ENCODE measurements around the gene SLC10A2. TPM values are rescaled to one million over a fixed set of nuclear protein-coding genes. Genes with fewer than 3 reads are reported as not detected.

The SLC10A2 gene
- polyA plus RNA-seq, 3 donors from 2014 or later: not detected

DNA sequence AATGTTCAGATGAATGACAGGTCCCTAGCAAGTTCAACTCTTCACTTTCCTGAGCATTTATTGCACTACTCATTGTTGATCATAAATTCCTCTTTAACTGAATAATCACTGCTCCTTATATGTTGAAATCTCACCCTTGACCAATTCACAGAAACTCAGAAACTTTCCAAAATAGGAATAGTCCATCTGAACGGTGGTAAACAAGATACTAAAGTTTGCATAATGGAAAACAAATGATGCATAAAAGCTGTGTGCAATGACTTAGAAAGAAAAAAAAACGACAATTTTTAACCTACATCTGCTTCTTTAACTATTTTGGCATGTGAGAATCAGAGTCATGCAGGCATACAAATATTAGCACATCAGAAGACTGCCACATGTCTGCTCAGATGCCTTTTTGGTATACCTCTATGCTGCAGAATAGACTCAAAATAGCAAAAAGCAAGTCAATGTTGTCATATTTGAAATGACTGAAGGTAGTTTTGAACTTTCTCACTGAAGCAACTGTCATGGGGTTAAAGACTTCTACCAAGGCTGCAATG is 34.8 kb downstream of the SLC10A2 start:
- no peaks in the 10 kb centered on the region for H3K36me3 Mint-ChIP-seq
- H3K4me3 Mint-ChIP-seq: no peak overlapping the region
- H3K27ac Mint-ChIP-seq: no peak overlapping the region
- peaks cover 5 to 20% (median 10%) of the 10 kb centered on the region in 6 donors for H3K9me3 Mint-ChIP-seq
- no peaks in the 10 kb centered on the region for H3K27me3 Mint-ChIP-seq (ENCODE audit: low read depth in 3 of 3)
- no peaks in the 10 kb centered on the region for H3K4me1 Mint-ChIP-seq
- no peak for DNase-seq

DNA sequence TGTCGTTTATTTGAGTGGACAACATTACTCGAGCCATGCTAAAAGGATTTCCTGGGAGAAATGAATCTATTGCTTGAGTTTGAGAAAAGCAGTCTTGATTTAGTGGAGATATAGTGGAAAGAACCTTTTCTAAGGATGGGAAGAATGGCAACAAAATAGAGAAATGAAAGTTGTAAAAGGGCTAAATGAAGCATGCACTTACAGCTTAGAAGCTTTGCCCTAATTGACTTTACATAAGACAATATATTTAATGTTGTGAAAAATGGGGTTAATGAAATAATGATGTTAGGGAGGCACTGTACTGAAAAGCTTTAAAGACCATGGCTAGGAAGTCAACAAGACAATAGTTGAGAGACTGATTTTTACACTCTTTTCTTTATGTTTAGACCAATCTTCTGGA is 35.4 kb downstream of the SLC10A2 start:
- Mint-ChIP-seq H3K27me3 (ENCODE audit: low read depth in 3 of 3) (no peaks in the 10 kb centered on the region), H3K4me1 (no peaks in the 10 kb centered on the region), H3K9me3 (peaks cover 5 to 21% (median 12%) of the 10 kb centered on the region in 6 donors), H3K36me3 (no peaks in the 10 kb centered on the region), H3K4me3 (no peak overlapping the region), H3K27ac (no peak overlapping the region)
- no peak for DNase-seq

DNA sequence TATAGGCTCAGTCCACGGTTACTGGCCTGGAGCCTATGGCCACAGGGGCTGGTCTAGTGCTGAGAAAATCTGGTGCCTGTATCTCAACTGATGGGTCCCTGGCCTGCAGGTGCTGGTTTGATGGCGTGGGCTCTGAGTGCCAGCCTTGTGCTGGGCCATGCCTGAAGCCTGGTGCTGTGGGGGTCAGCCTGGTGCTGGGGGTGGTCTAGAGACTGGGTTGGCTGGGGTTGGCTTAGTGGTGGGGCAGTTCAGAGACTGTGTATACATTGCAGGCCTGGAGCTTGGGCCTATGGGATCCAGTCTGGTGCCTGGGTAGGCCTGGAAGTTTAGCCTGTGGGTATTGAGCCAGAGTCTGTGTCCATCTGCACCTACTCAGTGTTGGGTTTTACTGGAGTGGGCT is 36.4 kb downstream of the SLC10A2 start:
- no peaks in the 10 kb centered on the region for H3K27me3 Mint-ChIP-seq (ENCODE audit: low read depth in 3 of 3)
- no peak for DNase-seq
- no peaks in the 10 kb centered on the region for H3K4me1 Mint-ChIP-seq
- no peaks in the 10 kb centered on the region for H3K36me3 Mint-ChIP-seq
- H3K4me3 Mint-ChIP-seq: no peak overlapping the region
- H3K27ac Mint-ChIP-seq: no peak overlapping the region
- peaks cover 5 to 25% (median 14%) of the 10 kb centered on the region in 6 donors for H3K9me3 Mint-ChIP-seq

DNA sequence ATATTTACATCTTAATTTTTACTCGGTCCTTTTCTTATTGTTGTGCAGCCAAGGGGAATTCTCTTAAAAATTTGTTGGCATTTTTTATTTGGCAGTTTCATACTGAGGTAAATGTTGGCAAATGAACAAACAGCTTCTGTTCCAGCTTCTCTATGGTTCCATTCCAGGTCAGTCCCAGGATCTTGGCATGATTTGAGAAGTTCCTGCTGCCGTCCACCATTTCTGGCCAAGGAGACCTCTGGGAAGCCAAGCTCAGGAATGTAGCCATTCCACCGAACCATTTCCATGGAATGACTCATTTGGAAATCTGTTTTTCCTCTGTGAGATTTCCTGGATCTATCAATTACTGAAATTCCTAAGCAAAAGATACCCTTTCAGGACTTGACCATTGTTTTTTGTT is 43.9 kb downstream of the SLC10A2 start:
- no peak overlapping the region for H3K27ac Mint-ChIP-seq
- no peak for DNase-seq
- H3K9me3 Mint-ChIP-seq: peaks cover 2 to 20% (median 9%) of the 10 kb centered on the region in 6 donors
- H3K27me3 Mint-ChIP-seq (ENCODE audit: low read depth in 3 of 3): peaks cover 0 to 4% (median 0%) of the 10 kb centered on the region in 3 donors
- H3K36me3 Mint-ChIP-seq: no peaks in the 10 kb centered on the region
- H3K4me3 Mint-ChIP-seq: no peak overlapping the region
- no peaks in the 10 kb centered on the region for H3K4me1 Mint-ChIP-seq

DNA sequence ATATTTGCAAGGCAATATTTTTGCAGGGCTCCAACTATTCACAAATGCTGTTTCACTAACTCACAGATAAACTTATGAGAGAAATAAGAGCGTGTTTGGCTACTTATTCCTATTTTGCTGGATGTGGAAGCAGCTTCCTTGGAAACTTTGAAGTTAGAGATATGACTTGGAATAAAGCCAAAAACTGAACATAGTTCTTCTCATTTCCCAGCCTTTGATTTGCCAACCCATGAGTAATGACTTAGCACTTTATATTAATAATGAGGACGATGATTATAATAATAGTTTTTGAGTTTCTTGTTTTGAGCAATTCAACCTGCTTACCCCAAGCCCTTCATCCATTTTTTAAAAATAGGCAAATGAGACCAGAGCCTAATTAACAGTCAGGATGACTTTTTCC is 47.7 kb downstream of the SLC10A2 start:
- H3K4me3 Mint-ChIP-seq: no peak overlapping the region
- no peaks in the 10 kb centered on the region for H3K36me3 Mint-ChIP-seq
- H3K4me1 Mint-ChIP-seq: no peaks in the 10 kb centered on the region
- no peak overlapping the region for H3K27ac Mint-ChIP-seq
- peaks cover 0 to 4% (median 2%) of the 10 kb centered on the region in 3 donors for H3K27me3 Mint-ChIP-seq (ENCODE audit: low read depth in 3 of 3)
- peaks cover 0 to 3% (median 0%) of the 10 kb centered on the region in 6 donors for H3K9me3 Mint-ChIP-seq
- no peak for DNase-seq

DNA sequence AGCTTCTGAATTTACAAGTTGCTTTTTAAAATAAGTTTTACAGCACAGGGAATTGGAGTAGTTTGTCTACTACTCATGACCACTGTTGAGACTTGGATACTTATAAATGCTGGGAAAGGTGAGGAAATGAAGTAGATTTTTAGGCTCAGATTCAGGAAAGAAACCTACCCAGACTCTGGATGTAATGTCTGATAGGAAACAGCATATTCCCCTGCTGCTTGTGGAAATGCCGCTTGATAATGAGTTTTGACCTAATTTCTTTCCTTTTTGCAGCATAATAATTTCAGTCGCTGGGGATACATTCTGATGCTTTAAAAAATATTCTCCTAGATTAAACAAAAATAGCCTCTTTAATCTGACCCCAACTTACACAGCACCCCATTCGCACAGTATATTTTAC is 53.6 kb downstream of the SLC10A2 start:
- Mint-ChIP-seq H3K9me3 (peaks cover 0 to 3% (median 0%) of the 10 kb centered on the region in 6 donors), H3K4me1 (no peaks in the 10 kb centered on the region), H3K27ac (no peak overlapping the region), H3K27me3 (ENCODE audit: low read depth in 3 of 3) (peaks cover 2 to 9% (median 2%) of the 10 kb centered on the region in 3 donors), H3K4me3 (no peak overlapping the region), H3K36me3 (no peaks in the 10 kb centered on the region)
- DNase-seq: no peak

DNA sequence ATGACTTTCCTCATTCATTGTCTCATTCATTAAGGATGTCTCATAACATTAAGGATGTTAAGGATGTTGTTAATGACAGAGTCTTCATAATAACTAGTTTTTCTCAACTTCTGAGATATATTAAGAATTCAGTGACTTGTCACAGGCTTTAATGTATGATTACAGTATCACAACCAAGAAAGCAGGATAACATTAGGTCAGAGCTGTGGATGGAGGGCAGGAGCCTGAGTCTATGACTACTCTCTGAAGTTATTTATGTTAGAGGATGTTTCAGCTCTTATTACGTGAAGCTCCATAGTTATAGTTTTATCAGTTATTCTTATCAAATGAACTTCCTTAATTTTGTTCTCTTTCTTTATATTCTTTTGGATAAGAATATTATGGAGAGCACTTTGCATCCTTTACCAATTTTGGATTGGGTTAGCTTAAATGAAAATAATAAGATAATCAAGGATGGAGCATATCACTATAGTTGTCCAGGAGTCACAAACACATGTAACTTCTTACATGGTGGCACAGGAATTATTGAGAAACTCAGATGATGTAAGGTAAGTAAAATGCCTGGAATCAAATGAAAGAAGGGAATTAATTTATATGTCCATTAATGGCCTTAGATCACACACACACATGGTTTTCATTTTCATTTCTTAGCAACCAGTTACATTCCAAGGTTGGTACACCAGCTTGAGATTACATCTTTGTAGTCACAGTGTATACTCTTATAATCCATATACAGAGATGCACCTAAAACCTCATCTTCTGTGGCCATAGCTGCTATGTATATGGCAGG is 57.0 kb downstream of the SLC10A2 start:
- no peak for DNase-seq
- Mint-ChIP-seq H3K27ac (no peak overlapping the region), H3K9me3 (peaks cover 0 to under 1% (median 0%) of the 10 kb centered on the region in 6 donors), H3K4me3 (no peak overlapping the region), H3K27me3 (ENCODE audit: low read depth in 3 of 3) (peaks cover 2 to 5% (median 2%) of the 10 kb centered on the region in 3 donors), H3K4me1 (no peaks in the 10 kb centered on the region), H3K36me3 (no peaks in the 10 kb centered on the region)

DNA sequence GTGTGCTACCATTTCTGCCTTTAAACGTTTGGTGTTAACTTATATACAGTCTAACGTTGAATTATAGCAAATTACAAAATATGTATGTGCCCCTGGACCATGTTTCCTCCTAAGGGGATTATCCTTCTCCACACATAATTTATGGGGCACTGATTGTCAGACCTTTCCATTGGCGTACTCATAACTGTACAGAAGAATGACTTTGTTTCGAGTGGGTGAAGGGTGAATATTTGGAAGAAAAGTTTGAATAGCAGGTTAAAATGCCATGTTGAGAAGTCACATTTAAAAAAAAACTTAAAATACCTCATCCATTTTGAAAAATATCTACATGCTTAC is 58.8 kb downstream of the SLC10A2 start:
- H3K27me3 Mint-ChIP-seq (ENCODE audit: low read depth in 3 of 3): peaks cover 2 to 5% (median 3%) of the 10 kb centered on the region in 3 donors
- no peaks in the 10 kb centered on the region for H3K36me3 Mint-ChIP-seq
- DNase-seq: no peak
- H3K27ac Mint-ChIP-seq: no peak overlapping the region
- H3K4me3 Mint-ChIP-seq: no peak overlapping the region
- peaks cover 0 to 2% (median 0%) of the 10 kb centered on the region in 6 donors for H3K9me3 Mint-ChIP-seq
- H3K4me1 Mint-ChIP-seq: no peaks in the 10 kb centered on the region

DNA sequence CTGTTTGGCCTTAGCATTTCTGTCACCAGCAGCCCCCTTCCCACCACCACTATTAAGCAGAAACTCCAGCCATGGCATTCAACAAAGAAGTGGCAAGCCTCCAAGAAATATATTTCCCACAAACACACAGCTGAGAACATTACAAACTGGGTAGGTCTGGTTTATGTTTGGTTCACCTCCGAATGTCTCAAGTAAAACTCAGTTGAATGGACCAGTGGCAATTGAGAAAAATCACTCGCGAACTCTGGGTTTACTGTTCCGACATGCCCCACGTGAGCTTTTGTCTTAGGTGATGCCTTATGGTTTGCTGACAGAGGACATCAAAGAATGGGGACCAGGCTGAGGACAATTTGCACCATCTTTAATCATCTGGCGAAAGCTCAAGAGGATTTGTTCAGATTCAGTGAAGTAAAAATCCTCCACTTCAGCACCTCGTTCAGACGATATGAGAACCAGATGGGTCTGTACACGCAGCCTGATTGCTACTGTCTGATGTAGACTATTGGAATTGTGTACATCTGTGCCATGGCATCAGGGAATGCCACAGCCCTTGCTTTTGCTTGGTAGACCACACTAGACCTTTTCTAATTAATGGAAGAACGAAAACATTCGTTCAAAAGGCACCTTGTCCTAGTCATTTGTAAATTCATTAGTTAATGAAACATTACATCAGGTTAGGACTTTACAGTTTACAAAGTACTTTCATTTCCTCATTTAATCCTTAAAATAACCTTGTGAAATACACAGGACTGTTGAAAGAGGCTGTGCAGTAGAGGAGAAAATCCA is 59.4 kb downstream of the SLC10A2 start:
- Mint-ChIP-seq H3K4me1 (no peaks in the 10 kb centered on the region), H3K4me3 (no peak overlapping the region), H3K27ac (no peak overlapping the region)

DNA sequence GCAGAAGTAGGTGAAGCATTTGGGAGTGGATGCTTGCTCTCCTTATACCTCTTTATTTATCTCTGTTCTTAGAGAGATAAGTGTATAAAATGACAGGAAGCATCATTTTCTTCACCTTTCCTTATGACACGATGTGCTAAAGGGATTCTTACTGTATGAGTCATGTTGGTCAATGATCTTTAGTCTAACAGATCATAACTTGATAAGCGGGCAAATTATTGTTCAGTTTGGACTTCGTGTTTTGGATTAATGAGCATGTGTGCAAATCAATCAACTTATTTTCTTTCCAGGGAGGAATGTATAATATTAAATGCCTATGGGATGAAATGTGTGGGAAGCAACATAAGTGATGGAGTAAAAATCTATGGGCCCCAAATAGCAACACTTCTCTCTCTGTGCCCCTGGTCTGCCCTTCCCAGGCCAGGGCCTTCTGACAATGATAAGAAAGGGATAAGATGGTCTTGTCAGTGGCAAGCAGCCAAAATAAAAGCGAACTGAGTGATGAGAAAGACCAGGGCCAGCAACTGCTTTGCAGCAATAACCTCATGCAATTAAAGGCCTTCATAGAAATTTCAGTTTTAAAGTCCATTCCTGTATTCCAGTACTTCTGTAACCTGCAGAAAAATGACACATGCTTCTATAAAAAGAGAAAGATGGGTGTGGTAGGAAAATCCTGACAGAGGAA is 61.4 kb downstream of the SLC10A2 start:
- no peak overlapping the region for H3K27ac Mint-ChIP-seq

More for the DNA sequence above, 59.4 kb downstream of the SLC10A2 start:
- no peak for DNase-seq
- Mint-ChIP-seq H3K27me3 (ENCODE audit: low read depth in 3 of 3) (peaks cover 2 to 5% (median 3%) of the 10 kb centered on the region in 3 donors), H3K36me3 (no peaks in the 10 kb centered on the region), H3K9me3 (peaks cover 0 to 5% (median under 1%) of the 10 kb centered on the region in 6 donors)

DNA sequence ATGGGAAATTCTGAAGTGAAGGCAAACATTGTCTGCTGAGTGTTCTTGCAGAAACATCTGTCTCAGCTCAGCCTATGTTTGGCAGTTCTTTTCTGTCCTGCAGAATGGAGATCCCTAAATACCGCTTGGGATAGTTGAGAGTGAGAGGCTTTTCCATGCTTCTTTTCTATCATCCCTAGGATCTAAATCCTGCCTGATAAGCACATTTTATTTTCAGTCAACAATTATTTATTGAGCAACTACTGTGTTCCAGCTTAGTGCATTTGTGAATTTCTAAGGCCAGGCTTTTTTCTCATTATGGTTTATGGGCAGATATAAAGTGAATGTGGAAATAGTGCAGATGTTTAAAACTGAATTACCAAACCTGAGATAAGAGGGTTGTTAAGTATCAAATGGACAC is 62.6 kb downstream of the SLC10A2 start:
- Mint-ChIP-seq H3K9me3 (peaks cover 0 to 5% (median 2%) of the 10 kb centered on the region in 6 donors), H3K4me1 (no peaks in the 10 kb centered on the region), H3K4me3 (no peak overlapping the region), H3K27ac (no peak overlapping the region), H3K36me3 (no peaks in the 10 kb centered on the region), H3K27me3 (ENCODE audit: low read depth in 3 of 3) (peaks cover 0 to 4% (median 2%) of the 10 kb centered on the region in 3 donors)
- DNase-seq: no peak

More for the DNA sequence above, 61.4 kb downstream of the SLC10A2 start:
- Mint-ChIP-seq H3K4me1 (no peaks in the 10 kb centered on the region), H3K9me3 (peaks cover 0 to 5% (median 2%) of the 10 kb centered on the region in 6 donors), H3K27me3 (ENCODE audit: low read depth in 3 of 3) (peaks cover 0 to 4% (median 2%) of the 10 kb centered on the region in 3 donors), H3K36me3 (no peaks in the 10 kb centered on the region), H3K4me3 (no peak overlapping the region)
- DNase-seq: no peak

DNA sequence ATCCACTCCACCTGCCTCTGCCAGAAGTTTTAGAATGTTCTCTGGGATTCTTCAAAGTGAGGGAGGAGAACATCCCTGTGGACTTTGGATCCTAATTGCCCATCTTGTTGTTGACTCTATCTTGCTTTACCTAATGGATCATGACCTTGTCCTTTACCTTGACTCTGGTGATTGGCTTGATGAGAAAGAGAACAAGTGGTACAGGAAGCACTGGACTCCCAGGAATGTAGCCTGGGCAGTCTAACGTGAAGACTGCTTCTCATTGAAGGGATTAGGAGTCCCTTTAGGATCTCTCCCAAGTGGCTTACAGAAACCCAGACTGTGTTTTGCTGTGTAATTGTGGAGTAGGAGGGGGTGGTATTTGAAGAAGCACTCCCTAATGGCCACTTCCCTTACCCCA is 63.9 kb downstream of the SLC10A2 start:
- Mint-ChIP-seq H3K4me3 (no peak overlapping the region), H3K4me1 (no peaks in the 10 kb centered on the region), H3K9me3 (peaks cover 0 to 5% (median 3%) of the 10 kb centered on the region in 6 donors)

DNA sequence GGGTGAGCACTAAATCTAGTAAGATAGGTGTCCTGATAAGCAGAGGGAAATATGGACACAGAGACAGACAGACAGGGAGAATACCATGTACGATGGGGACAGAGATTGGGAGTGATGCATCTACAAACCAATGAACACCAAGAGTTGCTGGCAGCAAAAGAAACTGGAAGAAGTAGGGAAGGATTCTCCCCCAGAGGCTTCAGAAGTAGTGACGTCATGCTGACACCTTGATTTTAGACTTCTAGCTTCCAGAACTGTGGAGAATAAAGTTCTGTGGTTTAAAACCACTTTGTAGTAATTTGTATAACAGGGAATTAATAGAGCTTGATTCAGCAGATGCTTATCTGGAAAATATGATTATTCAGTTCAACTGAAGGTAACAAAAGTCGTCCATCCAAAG is 66.1 kb downstream of the SLC10A2 start:
- Mint-ChIP-seq H3K27me3 (ENCODE audit: low read depth in 3 of 3) (peaks cover 0 to 2% (median 2%) of the 10 kb centered on the region in 3 donors), H3K4me3 (no peak overlapping the region), H3K9me3 (peaks cover 0 to 5% (median 3%) of the 10 kb centered on the region in 6 donors), H3K4me1 (no peaks in the 10 kb centered on the region), H3K36me3 (no peaks in the 10 kb centered on the region), H3K27ac (no peak overlapping the region)
- DNase-seq: no peak

More for the DNA sequence above, 63.9 kb downstream of the SLC10A2 start:
- no peak for DNase-seq
- Mint-ChIP-seq H3K27me3 (ENCODE audit: low read depth in 3 of 3) (peaks cover 0 to 4% (median 2%) of the 10 kb centered on the region in 3 donors), H3K27ac (no peak overlapping the region), H3K36me3 (no peaks in the 10 kb centered on the region)
